GM12864 (cell line): Measurements from ENCODE around the gene PDE4D.
"Not testable (repeated sequence)": the region's sequence is repeated elsewhere in the genome, so short reads cannot be mapped to it uniquely, and the experiment has no call there.

Source experiments
- DNase-seq: peaks from one replicate; pipeline ENCODE4 v3.0.0-alpha.2; 2011; ENCODE audit warnings: low read depth
- H3K4me3 ChIP-seq: 2 replicates; pipeline ENCODE4 v1.5.1; 2011; ENCODE audit warnings: mild to moderate bottlenecking, low read depth, low read length, control low read depth
- CTCF ChIP-seq: IDR thresholded peaks from 2 replicates; pipeline ENCODE4 v1.5.1; 2011; ENCODE audit warnings: low read depth, mild to moderate bottlenecking, moderate library complexity, low read length, control low read depth, inconsistent platforms; ENCODE audit errors: missing control alignments

PDE4D gene

DNA sequence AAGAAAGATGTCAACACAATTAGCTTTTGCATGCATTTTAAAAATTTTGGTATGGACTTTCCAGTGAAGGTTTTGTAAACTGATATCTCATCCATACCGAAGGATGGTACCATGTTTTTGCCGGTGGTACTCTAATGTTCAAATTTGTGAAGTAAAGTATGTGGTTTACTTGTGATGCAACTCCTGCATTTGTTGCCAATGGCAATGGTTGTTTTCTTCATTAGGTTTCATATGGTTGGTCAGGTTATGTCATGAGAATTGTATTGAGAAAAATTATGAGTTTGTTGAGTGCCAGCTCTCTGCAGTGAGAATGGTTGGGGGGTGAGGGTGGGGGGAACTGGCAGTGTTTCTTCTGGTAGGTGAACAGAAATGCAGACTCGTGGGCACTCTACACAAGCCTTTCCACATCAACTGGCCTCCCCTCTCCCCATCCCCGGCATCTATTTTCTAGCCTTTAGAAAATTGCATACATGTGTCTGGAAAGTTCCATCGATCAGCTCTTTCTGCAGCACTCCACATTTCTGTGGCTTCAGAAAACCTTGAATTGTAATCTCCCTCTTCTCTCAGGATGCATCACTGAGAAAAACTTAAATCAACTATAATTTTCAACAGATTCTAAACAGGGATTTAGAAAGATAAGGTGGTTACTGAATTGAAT, 107.7 kb downstream of the PDE4D start:
- no peak for DNase-seq
- no peak overlapping the region for H3K4me3 ChIP-seq
- TF ChIP-seq CTCF: no peak

DNA sequence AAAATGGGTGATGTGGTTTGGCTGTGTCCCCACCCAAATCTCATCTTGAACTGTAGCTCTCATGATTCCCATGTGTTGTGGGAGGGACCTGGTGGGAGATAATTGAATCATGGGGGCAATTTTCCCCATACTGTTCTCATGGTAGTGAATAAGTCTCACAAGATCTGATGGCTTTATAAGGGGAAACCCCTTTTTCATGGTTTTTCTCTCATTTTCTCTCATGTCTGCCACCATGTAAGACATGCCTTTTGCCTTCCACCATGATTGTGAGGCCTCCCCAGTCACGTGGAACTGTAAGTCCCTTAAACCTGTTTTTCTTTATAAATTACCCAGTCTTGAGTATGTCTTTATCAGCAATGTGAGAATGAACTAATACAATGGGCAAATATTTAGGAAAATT, 108.8 kb downstream of the PDE4D start:
- not testable (repeated sequence) for DNase-seq, H3K4me3 ChIP-seq

GRCh38 chr5:59783264-59783663, 110.3 kb downstream of the PDE4D start:
- TF ChIP-seq CTCF: no peak
- DNase-seq: no peak
- H3K4me3 ChIP-seq: no peak overlapping the region

DNA sequence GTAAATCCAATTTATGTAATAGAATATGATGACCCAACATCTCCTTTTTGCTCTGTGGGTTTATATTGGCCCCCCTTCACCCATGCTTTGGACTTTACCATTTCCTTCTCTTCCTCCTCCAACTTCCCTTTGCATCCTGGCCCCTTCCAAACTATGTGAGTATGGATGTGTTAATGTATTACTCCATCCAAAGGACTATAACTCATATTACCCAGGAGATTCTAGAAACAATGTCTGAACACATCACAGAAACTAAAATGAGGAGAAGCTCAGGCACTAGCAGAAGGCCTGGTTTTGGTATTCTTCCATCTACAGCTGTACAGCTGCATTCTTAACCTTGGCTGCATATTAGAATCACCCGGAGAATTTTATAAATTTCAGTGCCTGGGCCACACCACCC, 110.7 kb downstream of the PDE4D start:
- DNase-seq: no peak
- TF ChIP-seq CTCF: no peak
- H3K4me3 ChIP-seq: no peak overlapping the region

GRCh38 chr5:59779453-59779852, 114.1 kb downstream of the PDE4D start:
- no peak overlapping the region for H3K4me3 ChIP-seq
- no peak for DNase-seq
- no peak for TF ChIP-seq CTCF

DNA sequence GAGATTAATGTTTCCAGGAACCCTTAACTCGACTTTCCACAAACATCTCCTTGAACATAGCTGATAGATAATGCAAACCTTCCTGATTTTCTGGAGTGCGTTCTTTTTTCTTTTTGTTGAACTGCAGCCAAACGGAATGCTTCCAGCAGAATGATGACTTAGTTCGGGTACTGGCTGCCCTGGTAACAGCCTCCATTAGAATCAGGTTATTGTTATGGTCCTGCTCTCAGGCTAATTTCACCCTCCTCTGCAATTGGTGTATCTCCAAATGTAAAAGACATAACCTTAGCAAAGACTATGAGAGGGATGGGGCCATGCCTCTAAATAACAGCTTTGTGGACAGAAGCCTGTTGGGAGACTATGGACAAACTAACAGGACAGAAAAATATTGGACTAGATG, 116.5 kb downstream of the PDE4D start:
- no peak for DNase-seq
- TF ChIP-seq CTCF: no peak
- H3K4me3 ChIP-seq: no peak overlapping the region

- no peak overlapping the region for H3K4me3 ChIP-seq
- DNase-seq: no peak
- no peak for TF ChIP-seq CTCF
Measured at GRCh38 chr5:59773294-59773693, 120.2 kb downstream of the PDE4D start.
